SU-DHL-6 (cell line): Measurements from ENCODE around the gene MR1.
A peak's percentile ranks its signal among the peaks of the same experiment; 100 is the strongest.

Experiments used
- H2AFZ ChIP-seq: fragments of 200-600 bp; sonication (generic); 2 replicates; pipeline ENCODE4 v1.6.1; 2014; ENCODE audit warnings: low read depth, mild to moderate bottlenecking, moderate library complexity, mixed read lengths, antibody characterized with exemption, low read length; ENCODE audit not compliant: severe bottlenecking
- H3F3A ChIP-seq: fragments of 200-600 bp; shearing (Covaris generic); 2 replicates; pipeline ENCODE4 v1.6.0; 2016; ENCODE audit warnings: antibody characterized with exemption, mild to moderate bottlenecking; ENCODE audit not compliant: insufficient read depth
- H3K27ac ChIP-seq: fragments of 200-600 bp; sonication (generic); 2 replicates; pipeline ENCODE4 v1.5.1; 2016; ENCODE audit warnings: low read depth, mild to moderate bottlenecking, low read length, moderate library complexity, mixed read lengths
- H3K27me3 ChIP-seq: fragments of 200-600 bp; sonication (generic), shearing (Covaris generic); 2 replicates; pipeline ENCODE4 v1.6.0; 2014; ENCODE audit warnings: mild to moderate bottlenecking, low read length
- H3K36me3 ChIP-seq: fragments of 200-600 bp; sonication (generic); 2 replicates; pipeline ENCODE4 v1.6.1; 2014; ENCODE audit warnings: mild to moderate bottlenecking, low read length, mixed read lengths
- H3K4me2 ChIP-seq: fragments of 300-600, 200-600 bp; shearing (Covaris generic), sonication (generic); 2 replicates; pipeline ENCODE4 v1.6.0; 2014; ENCODE audit warnings: low read length, low read depth, mild to moderate bottlenecking; ENCODE audit not compliant: poor library complexity, severe bottlenecking
- H3K4me3 ChIP-seq: fragments of 200-600 bp; sonication (generic); 2 replicates; pipeline ENCODE4 v1.5.1; 2014; ENCODE audit warnings: antibody characterized with exemption, low read length, mild to moderate bottlenecking, mixed read lengths; ENCODE audit not compliant: insufficient read depth, poor library complexity, severe bottlenecking
- H3K79me2 ChIP-seq: fragments of 200-600 bp; sonication (generic); 2 replicates; pipeline ENCODE4 v1.6.1; 2014; ENCODE audit warnings: mild to moderate bottlenecking, low read length, moderate library complexity; ENCODE audit not compliant: insufficient read depth
- H3K9ac ChIP-seq: fragments of 200-600 bp; sonication (generic); 2 replicates; pipeline ENCODE4 v1.7.0; 2014; ENCODE audit warnings: mild to moderate bottlenecking, low read length
- H3K9me2 ChIP-seq: fragments of 200-600 bp; sonication (generic); replicated peaks from 2 replicates; pipeline ENCODE4 v1.6.1; 2014; ENCODE audit warnings: low read length; ENCODE audit not compliant: insufficient read depth
- H3K9me3 ChIP-seq: fragments of 200-600 bp; sonication (generic); 2 replicates; pipeline ENCODE4 v1.6.1; 2014; ENCODE audit warnings: low read length, mixed read lengths; ENCODE audit not compliant: insufficient read depth
- H4K20me1 ChIP-seq: fragments of 200-600 bp; sonication (generic); 2 replicates; pipeline ENCODE4 v1.6.1; 2014; ENCODE audit warnings: low read depth, mild to moderate bottlenecking, antibody characterized with exemption, low read length, moderate library complexity, mixed read lengths
- EZH2phosphoT487 ChIP-seq: fragments of 200-600 bp; sonication (generic), shearing (Covaris generic); conservative IDR thresholded peaks from 2 replicates; pipeline ENCODE4 v1.6.1; 2018; ENCODE audit warnings: mild to moderate bottlenecking, antibody characterized with exemption, low read length, moderate library complexity, mixed read lengths
- TF ChIP-seq, protein P1 (sequence below): fragments of 200-600 bp; sonication (generic); IDR thresholded peaks from one replicate; pipeline ENCODE4 v1.5.1; 2017; ENCODE audit warnings: antibody characterized with exemption, mild to moderate bottlenecking, low read length, moderate library complexity; ENCODE audit not compliant: insufficient read depth, poor library complexity, severe bottlenecking

MR1 gene

DNA sequence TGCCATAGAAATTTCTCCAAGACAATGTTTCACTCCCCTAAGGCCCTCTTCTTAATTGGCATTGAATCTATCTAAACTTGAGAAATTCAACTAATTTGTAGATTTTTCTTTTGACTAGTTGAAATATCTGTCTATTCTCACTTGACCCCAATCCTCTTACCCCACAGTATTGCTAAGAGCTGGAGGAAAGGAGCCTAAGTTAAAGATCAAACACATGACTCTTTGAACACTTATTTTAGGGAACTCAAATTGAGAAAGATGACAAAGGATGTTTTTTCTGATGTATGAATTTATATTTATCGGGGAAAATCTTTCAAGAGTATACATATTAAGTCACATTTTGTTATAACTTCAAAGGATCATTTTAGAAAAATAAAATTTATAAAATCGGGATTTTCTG, 3.6 kb downstream of the MR1 start:
- Histone ChIP-seq H3K9ac (no peak overlapping the region), H3K4me2 (peak overlapping the region; percentile 79), H3K36me3 (no peaks in the 10 kb centered on the region), H3K79me2 (peaks cover 37% of the 10 kb centered on the region), H3K9me2 (no peaks in the 10 kb centered on the region), H2AFZ (no peak overlapping the region), H4K20me1 (no peaks in the 10 kb centered on the region), H3K27me3 (no peaks in the 10 kb centered on the region), H3K9me3 (no peaks in the 10 kb centered on the region), H3K27ac (no peak overlapping the region), H3F3A (no peaks in the 10 kb centered on the region), H3K4me3 (no peak overlapping the region)
- TF ChIP-seq, protein P1, sequence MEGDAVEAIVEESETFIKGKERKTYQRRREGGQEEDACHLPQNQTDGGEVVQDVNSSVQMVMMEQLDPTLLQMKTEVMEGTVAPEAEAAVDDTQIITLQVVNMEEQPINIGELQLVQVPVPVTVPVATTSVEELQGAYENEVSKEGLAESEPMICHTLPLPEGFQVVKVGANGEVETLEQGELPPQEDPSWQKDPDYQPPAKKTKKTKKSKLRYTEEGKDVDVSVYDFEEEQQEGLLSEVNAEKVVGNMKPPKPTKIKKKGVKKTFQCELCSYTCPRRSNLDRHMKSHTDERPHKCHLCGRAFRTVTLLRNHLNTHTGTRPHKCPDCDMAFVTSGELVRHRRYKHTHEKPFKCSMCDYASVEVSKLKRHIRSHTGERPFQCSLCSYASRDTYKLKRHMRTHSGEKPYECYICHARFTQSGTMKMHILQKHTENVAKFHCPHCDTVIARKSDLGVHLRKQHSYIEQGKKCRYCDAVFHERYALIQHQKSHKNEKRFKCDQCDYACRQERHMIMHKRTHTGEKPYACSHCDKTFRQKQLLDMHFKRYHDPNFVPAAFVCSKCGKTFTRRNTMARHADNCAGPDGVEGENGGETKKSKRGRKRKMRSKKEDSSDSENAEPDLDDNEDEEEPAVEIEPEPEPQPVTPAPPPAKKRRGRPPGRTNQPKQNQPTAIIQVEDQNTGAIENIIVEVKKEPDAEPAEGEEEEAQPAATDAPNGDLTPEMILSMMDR, result no peak
- TF ChIP-seq EZH2phosphoT487, result no peak

DNA sequence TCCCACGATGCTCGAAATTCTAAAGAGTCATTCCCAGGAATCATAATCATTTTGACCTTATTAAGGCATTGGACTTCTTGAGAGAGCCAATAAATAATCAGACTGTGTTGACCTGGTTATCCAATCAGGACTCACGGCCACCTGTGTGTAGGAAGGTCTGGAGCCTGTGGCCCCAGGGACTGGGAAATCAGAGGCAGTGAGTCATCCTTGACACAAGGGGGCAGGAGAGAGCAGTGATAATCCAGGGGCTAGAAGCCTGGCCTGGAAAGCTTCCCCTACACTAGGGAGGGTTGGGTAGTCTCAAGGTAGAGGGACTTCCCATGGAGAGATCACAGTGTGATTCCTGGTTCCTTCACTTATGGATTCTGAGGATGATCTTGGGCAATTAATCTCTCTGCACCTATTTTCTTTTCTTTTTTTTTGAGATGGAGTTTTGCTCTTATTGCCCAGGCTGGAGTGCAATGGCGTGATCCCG, 4.7 kb downstream of the MR1 start:
- H3K27ac ChIP-seq, result no peak overlapping the region
- H2AFZ ChIP-seq, result no peak overlapping the region
- H3K4me2 ChIP-seq, result no peak overlapping the region
- no peak overlapping the region for H3K9ac ChIP-seq
- H4K20me1 ChIP-seq, result no peaks in the 10 kb centered on the region
- peaks cover 37% of the 10 kb centered on the region for H3K79me2 ChIP-seq
- no peaks in the 10 kb centered on the region for H3K27me3 ChIP-seq
- no peaks in the 10 kb centered on the region for H3K9me3 ChIP-seq
- no peaks in the 10 kb centered on the region for H3K36me3 ChIP-seq
- no peak overlapping the region for H3K4me3 ChIP-seq
- TF ChIP-seq, protein P1, result peak; percentile 72
- TF ChIP-seq EZH2phosphoT487, result no peak
- no peaks in the 10 kb centered on the region for H3K9me2 ChIP-seq
- H3F3A ChIP-seq, result no peaks in the 10 kb centered on the region

GRCh38 chr1:181040284-181040865, 6.6 kb downstream of the MR1 start:
- Histone ChIP-seq H2AFZ (no peak overlapping the region), H4K20me1 (no peaks in the 10 kb centered on the region), H3K9me2 (no peaks in the 10 kb centered on the region), H3K27ac (no peak overlapping the region), H3K4me3 (no peak overlapping the region), H3K27me3 (no peaks in the 10 kb centered on the region), H3K4me2 (no peak overlapping the region), H3F3A (no peaks in the 10 kb centered on the region), H3K79me2 (peaks cover 23% of the 10 kb centered on the region; the same call in 1 of the 2 replicates), H3K36me3 (no peaks in the 10 kb centered on the region), H3K9ac (no peak overlapping the region), H3K9me3 (no peaks in the 10 kb centered on the region)
- TF ChIP-seq, protein P1, result no peak
- TF ChIP-seq EZH2phosphoT487, result no peak
